Breast epithelium (tissue), 3 donors: ENCODE data around the gene AQP9.

Experiments
- POLR2A ChIP-seq: fragments of 450-650 bp; IDR thresholded peaks from one replicate; pipeline ENCODE4 v1.6.1; 2016; ENCODE audit warnings: antibody characterized with exemption, mild to moderate bottlenecking, moderate library complexity
- TF ChIP-seq, protein P1 (sequence below), 3 donors: fragments of 450-650 bp; IDR thresholded peaks; one replicate each; pipeline ENCODE4 v1.5.1; 2016 to 2017; ENCODE audit warnings: antibody characterized with exemption in 3 of 3, mild to moderate bottlenecking in 3 of 3, moderate library complexity in 3 of 3

- no peak for TF ChIP-seq POLR2A
- TF ChIP-seq, protein P1, sequence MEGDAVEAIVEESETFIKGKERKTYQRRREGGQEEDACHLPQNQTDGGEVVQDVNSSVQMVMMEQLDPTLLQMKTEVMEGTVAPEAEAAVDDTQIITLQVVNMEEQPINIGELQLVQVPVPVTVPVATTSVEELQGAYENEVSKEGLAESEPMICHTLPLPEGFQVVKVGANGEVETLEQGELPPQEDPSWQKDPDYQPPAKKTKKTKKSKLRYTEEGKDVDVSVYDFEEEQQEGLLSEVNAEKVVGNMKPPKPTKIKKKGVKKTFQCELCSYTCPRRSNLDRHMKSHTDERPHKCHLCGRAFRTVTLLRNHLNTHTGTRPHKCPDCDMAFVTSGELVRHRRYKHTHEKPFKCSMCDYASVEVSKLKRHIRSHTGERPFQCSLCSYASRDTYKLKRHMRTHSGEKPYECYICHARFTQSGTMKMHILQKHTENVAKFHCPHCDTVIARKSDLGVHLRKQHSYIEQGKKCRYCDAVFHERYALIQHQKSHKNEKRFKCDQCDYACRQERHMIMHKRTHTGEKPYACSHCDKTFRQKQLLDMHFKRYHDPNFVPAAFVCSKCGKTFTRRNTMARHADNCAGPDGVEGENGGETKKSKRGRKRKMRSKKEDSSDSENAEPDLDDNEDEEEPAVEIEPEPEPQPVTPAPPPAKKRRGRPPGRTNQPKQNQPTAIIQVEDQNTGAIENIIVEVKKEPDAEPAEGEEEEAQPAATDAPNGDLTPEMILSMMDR (IDR thresholded peaks at IDR 0.05): no peak
Observed at GRCh38 chr15:58110999-58111717, 27.0 kb upstream of the AQP9 start.
